Right lobe of liver (tissue), 4 donors: ENCODE results near the gene MALAT1.

Experiments
- POLR2A ChIP-seq: fragments of 450-650 bp; IDR thresholded peaks from one replicate; pipeline ENCODE4 v1.6.1; 2017; ENCODE audit warnings: antibody characterized with exemption, mild to moderate bottlenecking
- TF ChIP-seq, protein P1 (sequence below), 4 donors: fragments of 200-600 bp in 3 of 4; fragments of 450-650 bp in 1 of 4; IDR thresholded peaks; one replicate each; pipeline versions ENCODE4 v1.5.1 to v1.8.0; 2016 to 2022; ENCODE audit warnings: antibody characterized with exemption in 4 of 4, mild to moderate bottlenecking in 2 of 4
- donor health status: DM: no; HTN: no; CAD: no.
- donor health status: DM: no; HTN: no; CAD: no.
- donor health status: DM: no; HTN: yes; CAD: no.

DNA sequence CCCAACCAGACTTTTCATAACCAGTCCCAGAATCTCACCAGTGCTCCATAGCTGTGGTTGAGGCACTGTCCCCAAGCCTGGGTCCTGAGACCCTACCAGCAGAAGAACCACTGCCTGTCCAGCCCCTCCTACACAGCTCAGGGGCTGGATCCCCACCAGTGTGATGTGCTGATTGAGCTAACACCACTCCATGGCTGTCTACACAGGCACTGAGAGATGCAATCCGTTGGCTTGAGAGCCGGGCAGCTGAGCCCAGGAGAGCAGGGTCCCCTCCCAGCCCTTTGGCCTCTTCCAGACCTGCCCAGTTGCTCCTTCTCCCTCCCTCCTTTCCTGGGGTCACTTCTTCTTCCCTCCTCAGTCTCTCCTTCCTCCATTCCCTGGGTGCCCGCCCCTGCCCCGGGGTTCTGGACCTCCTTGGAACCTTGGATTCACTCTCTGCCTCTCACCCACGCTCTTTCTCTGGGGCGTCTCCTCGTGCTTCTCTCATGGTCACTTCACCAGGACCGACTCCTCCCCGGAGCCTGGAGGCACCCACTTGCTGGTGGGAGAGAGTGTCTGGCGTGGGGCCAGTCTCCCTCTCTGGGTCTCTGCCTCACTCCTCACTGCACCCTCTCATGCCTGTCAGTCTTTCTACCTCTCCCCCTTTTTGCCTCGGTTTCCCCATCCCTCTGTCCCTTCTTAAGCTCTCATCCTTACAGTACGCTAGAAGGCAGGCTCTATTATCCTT, 25.3 kb downstream of the MALAT1 start:
- TF ChIP-seq POLR2A, result no peak
- TF ChIP-seq, protein P1, sequence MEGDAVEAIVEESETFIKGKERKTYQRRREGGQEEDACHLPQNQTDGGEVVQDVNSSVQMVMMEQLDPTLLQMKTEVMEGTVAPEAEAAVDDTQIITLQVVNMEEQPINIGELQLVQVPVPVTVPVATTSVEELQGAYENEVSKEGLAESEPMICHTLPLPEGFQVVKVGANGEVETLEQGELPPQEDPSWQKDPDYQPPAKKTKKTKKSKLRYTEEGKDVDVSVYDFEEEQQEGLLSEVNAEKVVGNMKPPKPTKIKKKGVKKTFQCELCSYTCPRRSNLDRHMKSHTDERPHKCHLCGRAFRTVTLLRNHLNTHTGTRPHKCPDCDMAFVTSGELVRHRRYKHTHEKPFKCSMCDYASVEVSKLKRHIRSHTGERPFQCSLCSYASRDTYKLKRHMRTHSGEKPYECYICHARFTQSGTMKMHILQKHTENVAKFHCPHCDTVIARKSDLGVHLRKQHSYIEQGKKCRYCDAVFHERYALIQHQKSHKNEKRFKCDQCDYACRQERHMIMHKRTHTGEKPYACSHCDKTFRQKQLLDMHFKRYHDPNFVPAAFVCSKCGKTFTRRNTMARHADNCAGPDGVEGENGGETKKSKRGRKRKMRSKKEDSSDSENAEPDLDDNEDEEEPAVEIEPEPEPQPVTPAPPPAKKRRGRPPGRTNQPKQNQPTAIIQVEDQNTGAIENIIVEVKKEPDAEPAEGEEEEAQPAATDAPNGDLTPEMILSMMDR (IDR thresholded peaks at IDR 0.05), result no peak
